Measurements from ENCODE around the gene GPM6B. TPM values are rescaled to one million over a fixed set of nuclear protein-coding genes. Genes with fewer than 3 reads are reported as not detected.

Gene GPM6B
- total RNA-seq, 1 experiment from 2014 or later = 99.8 TPM

GRCh38 chrX:13794417-13794816 lies 22.5 kb downstream of the GPM6B start:
- peaks cover 2% of the 10 kb centered on the region; the same call in 1 of the 2 replicates for H3K36me3 Mint-ChIP-seq
- H3K27ac Mint-ChIP-seq = peak overlapping the region; percentile 74
- DNase-seq (ENCODE audit: low spot score) (no peak), ATAC-seq (no peak)
- H3K4me3 Mint-ChIP-seq = no peak overlapping the region
- H3K27me3 Mint-ChIP-seq (ENCODE audit: low read depth) = no peaks in the 10 kb centered on the region
- H3K4me1 Mint-ChIP-seq = peaks cover 36% of the 10 kb centered on the region
- no peaks in the 10 kb centered on the region for H3K9me3 Mint-ChIP-seq
- CTCF ChIA-PET = no interaction called here
- TF ChIP-seq CREM (CRISPR knock-in tag; IDR thresholded peaks at IDR 0.05) (no peak), FOXP4 (CRISPR knock-in tag; IDR thresholded peaks at IDR 0.05) (no peak), ARID4B (CRISPR knock-in tag; IDR thresholded peaks at IDR 0.05; ENCODE audit: borderline replicate concordance) (no peak), USF2 (CRISPR knock-in tag; IDR thresholded peaks at IDR 0.05) (no peak), NR3C1 (CRISPR knock-in tag; conservative IDR thresholded peaks at IDR 0.05; ENCODE audit: low read depth) (no peak), GTF2I (CRISPR knock-in tag; conservative IDR thresholded peaks at IDR 0.05) (no peak)
- TF ChIP-seq, protein P1, sequence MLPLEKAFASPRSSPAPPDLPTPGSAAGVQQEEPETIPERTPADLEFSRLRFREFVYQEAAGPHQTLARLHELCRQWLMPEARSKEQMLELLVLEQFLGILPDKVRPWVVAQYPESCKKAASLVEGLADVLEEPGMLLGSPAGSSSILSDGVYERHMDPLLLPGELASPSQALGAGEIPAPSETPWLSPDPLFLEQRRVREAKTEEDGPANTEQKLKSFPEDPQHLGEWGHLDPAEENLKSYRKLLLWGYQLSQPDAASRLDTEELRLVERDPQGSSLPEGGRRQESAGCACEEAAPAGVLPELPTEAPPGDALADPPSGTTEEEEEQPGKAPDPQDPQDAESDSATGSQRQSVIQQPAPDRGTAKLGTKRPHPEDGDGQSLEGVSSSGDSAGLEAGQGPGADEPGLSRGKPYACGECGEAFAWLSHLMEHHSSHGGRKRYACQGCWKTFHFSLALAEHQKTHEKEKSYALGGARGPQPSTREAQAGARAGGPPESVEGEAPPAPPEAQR (CRISPR knock-in tag; IDR thresholded peaks at IDR 0.05) = no peak
- TF ChIP-seq, protein P2, sequence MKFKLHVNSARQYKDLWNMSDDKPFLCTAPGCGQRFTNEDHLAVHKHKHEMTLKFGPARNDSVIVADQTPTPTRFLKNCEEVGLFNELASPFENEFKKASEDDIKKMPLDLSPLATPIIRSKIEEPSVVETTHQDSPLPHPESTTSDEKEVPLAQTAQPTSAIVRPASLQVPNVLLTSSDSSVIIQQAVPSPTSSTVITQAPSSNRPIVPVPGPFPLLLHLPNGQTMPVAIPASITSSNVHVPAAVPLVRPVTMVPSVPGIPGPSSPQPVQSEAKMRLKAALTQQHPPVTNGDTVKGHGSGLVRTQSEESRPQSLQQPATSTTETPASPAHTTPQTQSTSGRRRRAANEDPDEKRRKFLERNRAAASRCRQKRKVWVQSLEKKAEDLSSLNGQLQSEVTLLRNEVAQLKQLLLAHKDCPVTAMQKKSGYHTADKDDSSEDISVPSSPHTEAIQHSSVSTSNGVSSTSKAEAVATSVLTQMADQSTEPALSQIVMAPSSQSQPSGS (CRISPR knock-in tag; IDR thresholded peaks at IDR 0.05; ENCODE audit: borderline replicate concordance, low read depth) = no peak
- TF ChIP-seq, protein P3, sequence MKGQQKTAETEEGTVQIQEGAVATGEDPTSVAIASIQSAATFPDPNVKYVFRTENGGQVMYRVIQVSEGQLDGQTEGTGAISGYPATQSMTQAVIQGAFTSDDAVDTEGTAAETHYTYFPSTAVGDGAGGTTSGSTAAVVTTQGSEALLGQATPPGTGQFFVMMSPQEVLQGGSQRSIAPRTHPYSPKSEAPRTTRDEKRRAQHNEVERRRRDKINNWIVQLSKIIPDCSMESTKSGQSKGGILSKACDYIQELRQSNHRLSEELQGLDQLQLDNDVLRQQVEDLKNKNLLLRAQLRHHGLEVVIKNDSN (CRISPR knock-in tag; IDR thresholded peaks at IDR 0.05) = no peak
- TF ChIP-seq, protein P4, sequence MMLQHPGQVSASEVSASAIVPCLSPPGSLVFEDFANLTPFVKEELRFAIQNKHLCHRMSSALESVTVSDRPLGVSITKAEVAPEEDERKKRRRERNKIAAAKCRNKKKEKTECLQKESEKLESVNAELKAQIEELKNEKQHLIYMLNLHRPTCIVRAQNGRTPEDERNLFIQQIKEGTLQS (CRISPR knock-in tag; conservative IDR thresholded peaks at IDR 0.05) = no peak
- POLR2A ChIA-PET = no interaction called here

GRCh38 chrX:13793897-13794296 lies 23.0 kb downstream of the GPM6B start:
- H3K36me3 Mint-ChIP-seq = peaks cover 2% of the 10 kb centered on the region; the same call in 1 of the 2 replicates
- ChIA-PET CTCF (no interaction called here), POLR2A (interaction anchor here (0.6 kb wide), 1 partner anchor 24 kb away, joined by 3 read pairs; no protein-coding TSS in a partner anchor)
- H3K27ac Mint-ChIP-seq = peak overlapping the region; percentile 72
- H3K4me3 Mint-ChIP-seq = no peak overlapping the region
- ATAC-seq = no peak
- H3K9me3 Mint-ChIP-seq = no peaks in the 10 kb centered on the region
- H3K27me3 Mint-ChIP-seq (ENCODE audit: low read depth) = no peaks in the 10 kb centered on the region
- DNase-seq (ENCODE audit: low spot score) = no peak
- peaks cover 36% of the 10 kb centered on the region for H3K4me1 Mint-ChIP-seq
- TF ChIP-seq IRF1 (CRISPR knock-in tag; IDR thresholded peaks at IDR 0.05) (no peak), PRDM15 (CRISPR knock-in tag; IDR thresholded peaks at IDR 0.05) (no peak), MXD4 (CRISPR knock-in tag; IDR thresholded peaks at IDR 0.05; ENCODE audit: borderline replicate concordance) (no peak), CREM (CRISPR knock-in tag; IDR thresholded peaks at IDR 0.05) (no peak)

All from WTC11 (cell line).